Coronary artery (tissue), 2 donors: ENCODE data around the gene ATCAY.

Experiments used
- DNase-seq: peaks from one replicate; pipeline ENCODE4 v3.0.0-alpha.2; 2017; ENCODE audit warnings: low spot score
- H3K27ac ChIP-seq, 2 donors: fragments of 200-600 bp; sonication (generic); one replicate each; pipeline ENCODE4 v1.5.1; 2016 to 2019
- H3K4me3 ChIP-seq: fragments of 200-600 bp; sonication (generic); 2 replicates; pipeline ENCODE4 v1.5.1; 2016; ENCODE audit warnings: mild to moderate bottlenecking, moderate library complexity
- TF ChIP-seq, protein P1 (sequence below): fragments of 200-600 bp; sonication (generic); IDR thresholded peaks from one replicate; pipeline ENCODE4 v1.5.1; 2019; ENCODE audit warnings: antibody characterized with exemption

The ATCAY gene

DNA sequence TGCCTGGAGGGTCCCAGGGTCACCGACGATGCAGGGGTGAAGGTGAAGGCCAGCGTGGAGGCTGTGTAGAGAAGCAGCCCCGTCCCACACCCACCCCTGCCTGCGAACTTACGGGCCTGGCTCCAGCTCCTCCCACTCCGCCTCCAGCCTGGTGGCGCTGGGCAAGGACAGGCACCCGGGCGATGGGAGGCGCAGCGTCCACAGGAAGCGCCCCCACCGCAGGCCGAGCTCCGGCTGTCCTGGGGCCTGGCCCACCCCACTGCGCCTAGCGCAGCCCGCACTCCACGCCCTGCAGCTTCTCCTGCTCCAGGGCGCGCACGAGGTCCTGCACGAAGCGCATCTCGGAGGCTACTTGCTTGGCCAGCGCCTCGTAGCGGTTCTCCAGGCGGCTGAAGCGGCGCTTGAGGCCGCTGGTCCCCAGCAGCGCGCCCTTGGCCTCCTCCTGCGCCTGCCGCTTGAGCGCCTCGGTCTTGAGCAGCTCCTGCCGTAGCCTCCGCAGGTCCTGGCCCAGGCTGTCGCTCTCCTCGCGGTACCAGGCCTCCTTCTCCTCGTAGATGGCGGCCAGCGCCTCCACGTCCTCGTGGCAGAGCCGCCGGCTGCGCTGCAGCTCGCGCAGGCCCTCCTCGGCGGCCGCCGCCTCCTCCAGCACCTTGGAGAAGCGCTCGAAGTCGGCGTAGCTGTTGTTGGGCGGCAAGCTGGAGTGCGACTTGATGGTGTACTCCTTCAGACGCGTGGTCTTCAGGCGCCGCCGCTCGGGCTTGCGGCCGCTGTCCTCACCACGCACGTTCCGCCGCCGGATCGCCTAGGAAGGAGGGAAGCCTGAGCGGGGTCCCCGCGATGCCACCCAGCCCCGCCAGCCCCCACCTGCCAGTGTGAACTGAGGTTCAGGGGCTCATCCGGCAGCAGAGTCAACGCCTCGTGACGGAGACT lies 78.6 kb downstream of the ATCAY start:
- no peak overlapping the region for H3K4me3 ChIP-seq
- TF ChIP-seq, protein P1, sequence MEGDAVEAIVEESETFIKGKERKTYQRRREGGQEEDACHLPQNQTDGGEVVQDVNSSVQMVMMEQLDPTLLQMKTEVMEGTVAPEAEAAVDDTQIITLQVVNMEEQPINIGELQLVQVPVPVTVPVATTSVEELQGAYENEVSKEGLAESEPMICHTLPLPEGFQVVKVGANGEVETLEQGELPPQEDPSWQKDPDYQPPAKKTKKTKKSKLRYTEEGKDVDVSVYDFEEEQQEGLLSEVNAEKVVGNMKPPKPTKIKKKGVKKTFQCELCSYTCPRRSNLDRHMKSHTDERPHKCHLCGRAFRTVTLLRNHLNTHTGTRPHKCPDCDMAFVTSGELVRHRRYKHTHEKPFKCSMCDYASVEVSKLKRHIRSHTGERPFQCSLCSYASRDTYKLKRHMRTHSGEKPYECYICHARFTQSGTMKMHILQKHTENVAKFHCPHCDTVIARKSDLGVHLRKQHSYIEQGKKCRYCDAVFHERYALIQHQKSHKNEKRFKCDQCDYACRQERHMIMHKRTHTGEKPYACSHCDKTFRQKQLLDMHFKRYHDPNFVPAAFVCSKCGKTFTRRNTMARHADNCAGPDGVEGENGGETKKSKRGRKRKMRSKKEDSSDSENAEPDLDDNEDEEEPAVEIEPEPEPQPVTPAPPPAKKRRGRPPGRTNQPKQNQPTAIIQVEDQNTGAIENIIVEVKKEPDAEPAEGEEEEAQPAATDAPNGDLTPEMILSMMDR = no peak
- no peak for DNase-seq
- H3K27ac ChIP-seq = no peak overlapping the region

DNA sequence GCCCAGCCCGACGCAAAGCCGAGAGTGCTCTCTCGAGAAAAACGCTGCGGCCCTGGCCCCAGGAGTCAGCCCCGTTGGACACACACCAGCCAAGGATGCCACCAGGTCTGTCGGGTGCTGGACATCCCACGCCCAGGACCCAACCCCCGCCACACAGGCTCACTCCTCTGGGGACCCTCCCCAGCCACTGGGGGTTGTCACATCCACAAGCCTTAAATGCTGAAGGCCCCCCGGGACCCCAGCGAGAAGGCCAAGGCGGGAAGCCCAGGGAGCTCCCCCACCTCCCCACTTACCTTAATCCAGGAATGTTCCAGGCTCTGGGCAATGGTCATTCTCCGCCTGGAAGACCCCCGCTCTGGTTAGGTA lies 79.3 kb downstream of the ATCAY start:
- Histone ChIP-seq H3K4me3 (no peak overlapping the region), H3K27ac (no peak overlapping the region)
- DNase-seq = no peak
- TF ChIP-seq, protein P1 = no peak

DNA sequence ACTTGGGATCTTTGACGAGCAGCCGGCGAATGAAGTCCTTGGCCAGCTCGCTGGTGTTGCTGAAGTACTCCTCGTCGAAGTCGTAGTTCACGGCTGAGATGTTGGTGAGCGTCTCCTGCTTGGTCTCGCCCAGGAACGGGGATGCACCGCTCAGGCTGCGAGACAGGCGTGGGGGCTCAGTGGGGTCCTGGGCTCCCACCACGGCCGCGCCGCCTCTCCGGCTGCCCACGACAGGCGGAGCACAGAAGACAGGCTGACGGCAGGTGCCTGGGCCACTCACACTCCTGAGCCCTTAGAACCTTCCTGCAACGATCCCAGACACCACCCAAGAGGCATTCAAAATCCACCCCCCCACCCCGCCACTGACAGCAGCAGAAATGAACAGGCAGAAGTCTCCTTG lies 80.5 kb downstream of the ATCAY start:
- no peak overlapping the region for H3K4me3 ChIP-seq
- TF ChIP-seq, protein P1 = no peak
- no peak overlapping the region for H3K27ac ChIP-seq
- no peak for DNase-seq

DNA sequence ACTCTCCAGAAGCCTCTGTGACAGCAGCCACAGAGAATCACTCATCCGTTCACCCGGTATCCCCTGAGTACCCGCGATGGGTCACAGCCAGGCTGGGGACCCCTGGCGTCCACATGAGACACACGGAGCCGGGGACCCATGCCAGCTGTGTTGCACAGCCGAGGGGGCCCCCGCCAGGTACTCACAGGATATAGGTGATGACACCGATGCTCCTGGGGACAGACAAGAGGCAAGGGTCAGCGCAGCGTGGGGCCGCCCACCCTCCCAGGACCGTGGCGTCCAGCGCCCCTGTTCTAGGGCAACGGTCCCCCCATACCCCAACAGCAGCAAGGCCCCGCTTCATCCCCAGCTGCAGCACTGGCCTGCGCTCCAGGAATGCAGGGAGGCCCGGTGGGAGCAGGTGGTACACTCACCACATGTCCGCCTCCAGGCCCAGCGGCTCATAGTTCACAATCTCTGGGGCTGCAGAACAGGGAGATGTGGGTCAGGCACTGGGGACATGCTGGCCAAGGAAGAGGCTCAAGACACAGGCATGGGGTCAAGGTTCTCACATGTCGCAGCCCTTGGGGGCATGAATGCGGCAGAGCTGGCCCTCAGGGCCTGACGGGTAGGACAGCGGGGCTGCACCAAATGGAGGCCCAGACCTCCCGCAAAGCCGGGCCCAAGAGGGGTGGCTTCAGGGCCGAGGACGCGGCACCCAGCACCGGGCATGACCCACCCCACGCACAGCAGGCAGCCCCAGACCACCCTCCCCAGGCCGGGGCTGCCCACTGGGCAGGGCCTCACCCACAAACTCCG lies 83.2 kb downstream of the ATCAY start:
- TF ChIP-seq, protein P1 = no peak
- H3K27ac ChIP-seq = no peak overlapping the region
- H3K4me3 ChIP-seq = no peak overlapping the region
- no peak for DNase-seq

DNA sequence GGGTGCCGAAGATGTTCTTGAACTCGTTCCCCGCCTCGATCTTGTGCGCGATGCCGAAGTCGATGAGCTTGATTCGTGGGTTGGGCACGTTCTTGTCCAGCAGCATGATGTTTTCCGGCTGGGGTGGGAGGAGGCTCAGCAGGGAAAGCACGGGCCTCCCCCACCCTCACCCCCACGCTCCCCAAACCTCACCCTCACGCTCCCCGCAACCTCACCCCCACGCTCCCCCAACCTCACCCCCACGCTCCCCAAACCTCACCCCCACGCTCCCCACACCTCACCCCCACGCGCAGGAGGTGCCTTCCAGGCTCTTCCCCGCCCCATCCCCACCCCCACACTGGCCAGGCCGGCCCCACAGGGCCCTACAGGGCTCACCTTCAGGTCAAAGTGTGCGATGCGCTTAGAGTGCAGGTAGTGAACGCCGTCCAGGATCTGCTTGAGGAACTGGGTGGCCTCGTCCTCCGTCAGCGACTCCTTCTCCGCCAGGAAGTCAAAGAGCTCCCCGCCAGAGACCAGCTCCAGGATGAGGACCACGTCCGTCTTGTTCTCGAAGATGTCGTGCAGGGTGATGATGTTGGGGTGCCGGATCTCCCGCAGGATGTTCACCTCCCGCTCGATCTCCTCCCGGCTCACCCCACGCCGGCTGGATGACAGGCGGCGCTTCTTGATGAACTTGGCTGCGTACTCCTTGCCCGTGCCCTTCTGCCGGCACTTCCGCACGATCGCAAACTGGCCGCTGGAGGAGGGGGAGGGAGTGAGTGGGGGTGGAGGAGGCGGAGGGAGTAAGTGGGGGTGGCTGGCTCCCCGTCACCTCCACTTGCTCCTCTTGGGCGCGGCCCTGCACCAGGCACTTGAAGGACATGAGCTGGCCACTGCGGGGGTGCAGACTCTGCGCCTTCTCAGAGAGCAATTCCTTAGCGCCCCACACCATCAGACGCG lies 84.0 kb downstream of the ATCAY start:
- no peak for DNase-seq
- Histone ChIP-seq H3K27ac (no peak overlapping the region), H3K4me3 (no peak overlapping the region)
- TF ChIP-seq, protein P1 = no peak
